Activated CD8-positive, alpha-beta memory T cell treated with anti-CD3 and anti-CD28 coated beads for 36 hours (primary cell): ENCODE results near the gene SYNDIG1. TPM values are rescaled to one million over a fixed set of nuclear protein-coding genes. Genes with fewer than 3 reads are reported as not detected.

Source experiments
- CTCF ChIA-PET: fragments of 350-600 bp; sonication (Branson Sonifier 250); formaldehyde crosslinking; loops from one replicate; lab custom pipeline; 2021; ENCODE audit warnings: antibody characterized with exemption; lab: Charles Lee
- POLR2A ChIA-PET: fragments of 350-600 bp; sonication (Branson Sonifier 250); formaldehyde crosslinking; loops from one replicate; lab custom pipeline; 2021; ENCODE audit warnings: antibody characterized with exemption; lab: Charles Lee
- total RNA-seq, 2 experiments: library from RNA; stranded (reverse); gene quantifications; one replicate each; pipeline ENCODE4 v1.2.3, GENCODE V29; 2021

Gene SYNDIG1
- total RNA-seq, 2 experiments from 2014 or later = not detected

DNA sequence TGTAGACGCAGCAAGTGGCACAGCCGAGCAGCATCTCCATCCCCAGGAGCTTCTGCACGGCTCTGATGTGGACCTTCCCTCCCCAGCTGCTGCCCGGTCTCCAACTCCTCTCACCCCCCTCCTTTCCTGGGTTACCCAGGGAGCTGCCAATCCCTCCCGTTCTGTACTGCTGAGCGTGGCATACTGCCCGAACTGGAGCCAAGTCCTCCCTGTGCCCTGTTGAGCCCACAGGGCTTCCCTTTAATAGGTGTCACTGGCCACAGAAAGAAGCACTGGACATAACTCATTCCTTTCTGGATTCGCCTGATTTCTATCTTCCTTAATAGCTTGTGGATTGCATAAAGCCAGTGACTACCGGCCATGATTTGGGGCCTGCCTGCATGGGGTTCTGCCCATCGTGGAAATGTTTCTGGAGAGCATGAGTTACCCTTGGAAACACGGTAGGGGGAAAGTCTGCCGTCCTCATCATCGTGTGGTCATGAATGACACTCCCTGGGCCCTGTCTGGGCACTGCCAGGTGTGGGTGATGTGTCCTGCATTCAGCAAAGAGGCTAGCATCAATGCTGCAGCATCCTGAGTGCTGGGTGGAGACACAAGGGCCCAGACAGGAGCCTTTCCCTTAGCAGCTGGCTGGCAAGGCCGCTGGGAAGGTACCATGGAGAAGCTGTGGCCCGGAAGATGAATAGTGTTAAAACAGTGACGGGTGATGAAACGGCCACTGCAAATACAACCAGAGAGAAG, 189.7 kb downstream of the SYNDIG1 start:
- CTCF ChIA-PET = no interaction called here
- POLR2A ChIA-PET = no interaction called here

DNA sequence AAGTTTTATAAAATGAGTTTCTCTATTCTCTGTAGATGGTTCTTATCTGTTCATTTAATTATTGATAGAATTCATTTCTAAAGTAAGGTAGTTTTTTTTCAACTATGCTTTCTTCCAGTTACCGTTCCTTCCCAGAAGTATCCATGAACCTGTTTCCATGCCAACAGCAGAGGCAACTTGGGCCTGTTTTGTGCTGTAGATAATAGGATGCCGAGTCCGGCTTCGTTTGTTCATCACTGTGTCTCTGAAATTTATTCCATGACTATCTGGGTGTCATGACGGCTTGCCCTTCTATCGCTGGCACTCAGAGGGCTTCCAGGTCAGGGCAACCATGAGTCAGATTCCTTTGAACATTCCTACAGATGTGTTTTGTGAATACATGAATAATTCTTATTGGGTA, 190.4 kb downstream of the SYNDIG1 start:
- ChIA-PET POLR2A (no interaction called here), CTCF (no interaction called here)

DNA sequence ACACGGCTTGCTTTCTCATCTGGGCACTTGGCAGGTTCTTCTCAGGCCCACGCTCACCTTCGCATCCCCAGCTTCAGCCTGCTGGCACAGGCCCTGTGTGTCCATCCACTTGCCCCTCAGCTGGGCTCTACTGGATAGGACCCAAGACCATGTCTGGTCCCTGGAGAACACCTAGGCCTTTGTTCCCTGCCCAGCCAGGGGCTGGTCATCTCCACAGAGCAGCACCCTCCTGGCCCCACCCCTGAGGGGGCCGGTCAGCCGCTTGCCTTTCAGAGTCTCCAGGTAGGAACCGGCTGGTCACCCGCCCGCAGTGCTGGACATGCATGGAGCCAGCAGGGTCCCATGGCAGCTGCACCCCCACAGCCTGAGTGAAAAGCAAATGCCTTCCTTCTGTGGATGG, 191.2 kb downstream of the SYNDIG1 start:
- POLR2A ChIA-PET = no interaction called here
- CTCF ChIA-PET = no interaction called here

DNA sequence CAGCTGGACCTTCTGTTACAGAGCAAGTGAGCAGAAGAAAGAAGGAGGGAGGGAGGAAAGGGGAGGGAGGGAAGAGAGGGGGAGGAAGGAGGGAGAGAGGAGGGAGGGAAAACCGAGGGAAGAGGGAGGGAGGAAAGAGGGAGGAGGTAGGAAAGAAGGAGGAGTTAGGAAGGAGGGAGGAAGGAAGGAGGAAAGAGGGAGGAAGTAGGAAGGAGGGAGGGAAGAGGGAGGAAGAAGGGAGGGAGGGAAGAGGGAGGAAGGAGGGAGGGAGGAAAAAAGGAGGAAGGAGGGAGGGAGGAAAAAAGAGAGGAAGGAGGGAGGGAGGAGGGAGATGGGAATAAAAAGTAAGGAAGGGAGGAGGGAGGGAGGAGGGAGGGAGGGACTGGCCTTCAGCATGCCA, 191.8 kb downstream of the SYNDIG1 start:
- ChIA-PET POLR2A (no interaction called here), CTCF (no interaction called here)

DNA sequence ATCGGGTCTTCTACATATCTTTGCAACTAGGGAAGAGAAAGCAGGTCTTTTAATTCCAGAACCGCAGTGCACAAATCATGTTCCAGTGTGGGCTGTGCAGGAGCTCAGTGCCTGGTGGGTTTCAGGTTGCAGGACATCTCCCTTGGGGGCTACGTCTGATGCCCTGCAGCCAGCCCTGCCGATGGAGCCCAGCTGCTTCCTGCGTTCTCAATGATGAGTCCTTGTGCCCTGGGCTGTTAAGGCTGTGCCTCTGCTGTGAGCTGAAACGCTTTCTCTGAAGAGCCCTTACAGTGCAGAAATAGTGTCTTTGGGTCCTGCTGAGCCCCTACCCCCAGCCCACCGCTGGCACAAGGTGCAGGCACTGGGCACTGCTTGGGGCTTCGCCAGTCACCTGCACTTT, 192.9 kb downstream of the SYNDIG1 start:
- POLR2A ChIA-PET = no interaction called here
- CTCF ChIA-PET = no interaction called here

DNA sequence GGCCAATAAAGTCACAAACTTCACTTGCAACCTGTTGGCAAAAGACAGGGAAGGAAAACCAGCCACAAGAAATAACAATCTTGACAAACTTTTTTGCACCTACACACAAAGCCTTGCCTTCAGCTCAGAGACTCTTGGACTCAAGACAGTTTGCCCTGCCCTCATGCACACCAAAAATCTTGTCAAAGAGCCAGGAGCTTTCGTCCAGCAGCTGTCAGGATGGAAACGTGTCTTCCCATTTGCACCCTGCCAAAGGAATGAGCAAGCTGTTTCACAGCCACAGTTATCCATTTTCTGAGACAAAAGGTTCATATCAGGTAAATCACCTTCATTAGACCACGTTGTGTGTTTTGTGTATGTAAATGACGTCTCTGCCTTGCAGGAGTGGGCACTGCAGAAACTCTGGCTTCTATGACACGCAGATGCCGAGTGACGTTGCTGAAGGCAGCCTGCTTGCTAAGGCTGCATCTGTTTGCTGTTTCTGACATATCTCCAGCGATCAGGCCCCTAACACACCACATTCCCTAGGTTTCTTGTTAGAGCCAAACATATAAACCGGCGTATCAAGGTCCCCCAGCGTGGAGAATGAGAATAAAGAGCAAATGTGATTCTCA, 193.4 kb downstream of the SYNDIG1 start:
- ChIA-PET POLR2A (no interaction called here), CTCF (no interaction called here)

DNA sequence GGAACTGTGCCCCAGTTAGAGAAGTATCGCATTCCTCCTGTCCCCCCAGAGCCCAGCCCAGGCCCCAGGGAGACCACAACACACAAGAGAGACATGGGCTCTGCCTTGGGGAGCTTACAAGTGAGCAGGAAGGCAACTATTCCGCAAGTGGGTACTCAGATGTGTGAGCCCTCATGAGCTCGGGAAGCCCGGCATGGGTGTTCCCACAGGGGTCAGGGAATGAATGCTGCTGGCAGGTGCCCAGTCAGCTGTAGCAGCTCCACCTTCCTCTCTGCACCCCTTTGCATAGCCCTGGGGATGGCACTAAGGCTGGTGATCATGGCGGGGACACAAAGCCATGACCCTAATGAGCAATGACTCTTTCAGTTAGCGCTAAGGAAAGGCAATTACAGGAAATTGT, 194.1 kb downstream of the SYNDIG1 start:
- ChIA-PET CTCF (no interaction called here), POLR2A (no interaction called here)

DNA sequence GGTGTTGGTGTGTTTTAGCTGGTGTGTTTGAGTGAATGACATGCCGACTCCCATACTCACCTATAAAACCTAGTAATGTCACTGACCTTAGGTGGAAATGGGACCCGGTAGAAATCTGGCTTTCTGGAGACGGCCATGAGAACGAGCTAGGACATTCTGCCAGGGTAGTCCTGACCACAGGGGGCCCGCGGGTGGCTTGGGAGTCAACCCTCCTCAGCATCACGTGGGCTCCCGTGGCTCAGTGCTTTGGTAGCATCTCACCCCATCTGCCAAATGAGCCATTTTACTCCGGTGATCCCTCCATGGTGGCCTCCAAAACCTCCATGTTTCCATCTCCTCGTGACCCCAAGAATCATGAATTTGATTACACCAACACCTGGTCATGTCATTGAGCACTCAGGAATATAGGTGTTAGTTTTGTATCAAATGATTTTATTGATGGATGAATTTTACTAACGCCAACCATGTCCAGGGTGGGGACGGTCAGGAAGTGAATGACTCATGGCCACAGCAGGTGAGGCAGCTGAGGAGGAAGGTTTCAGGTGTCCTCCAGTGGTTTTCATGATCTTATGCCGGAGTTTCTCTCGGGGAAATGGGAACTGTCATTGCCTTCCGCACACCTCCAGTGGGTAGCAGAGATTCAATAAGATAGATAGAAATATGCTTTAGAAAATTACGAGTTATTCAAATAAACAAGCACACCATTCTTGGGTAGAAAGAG, 195.0 kb downstream of the SYNDIG1 start:
- CTCF ChIA-PET = no interaction called here

DNA sequence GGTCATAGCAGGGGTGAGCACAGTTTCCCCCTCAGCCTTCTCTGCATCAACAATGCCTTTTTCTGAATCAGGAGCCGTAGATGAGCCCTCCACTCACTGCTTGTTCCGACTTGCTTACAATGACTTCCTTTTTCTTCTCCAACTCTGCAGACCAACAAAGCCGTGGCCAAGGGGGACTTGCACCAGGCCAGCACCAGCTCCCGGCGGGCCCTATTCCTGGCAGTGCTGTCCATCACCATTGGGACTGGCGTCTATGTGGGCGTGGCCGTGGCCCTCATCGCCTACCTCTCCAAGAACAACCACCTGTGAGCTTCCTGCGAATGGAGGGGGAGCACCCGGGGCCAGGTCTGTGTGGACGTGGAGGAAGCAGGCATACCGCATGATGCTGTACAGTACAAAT, 195.8 kb downstream of the SYNDIG1 start:
- CTCF ChIA-PET = no interaction called here
- POLR2A ChIA-PET = no interaction called here

More for the DNA sequence above, 195.0 kb downstream of the SYNDIG1 start:
- POLR2A ChIA-PET = no interaction called here

DNA sequence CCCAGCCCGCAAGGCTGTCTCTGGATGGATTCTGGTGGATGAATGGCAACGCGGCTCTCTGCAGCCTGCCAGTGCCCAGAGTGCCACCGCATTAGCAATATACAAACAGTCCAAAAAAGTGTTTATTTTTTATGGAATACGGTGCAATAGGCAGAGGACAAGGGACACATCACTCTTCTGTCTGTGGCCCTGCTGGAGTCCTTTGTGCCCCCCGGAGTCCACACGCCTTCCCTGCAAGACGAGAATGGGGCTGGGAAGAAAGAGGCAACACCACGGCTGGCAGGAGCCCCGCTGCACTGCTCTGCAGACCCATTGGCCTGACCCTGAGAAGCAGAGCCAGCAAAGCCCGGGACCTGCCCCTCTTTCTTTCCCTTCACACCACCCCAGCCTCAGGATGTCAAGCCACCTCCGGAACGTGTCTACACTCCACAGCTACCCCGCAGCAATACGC, 196.3 kb downstream of the SYNDIG1 start:
- POLR2A ChIA-PET = no interaction called here
- CTCF ChIA-PET = no interaction called here

DNA sequence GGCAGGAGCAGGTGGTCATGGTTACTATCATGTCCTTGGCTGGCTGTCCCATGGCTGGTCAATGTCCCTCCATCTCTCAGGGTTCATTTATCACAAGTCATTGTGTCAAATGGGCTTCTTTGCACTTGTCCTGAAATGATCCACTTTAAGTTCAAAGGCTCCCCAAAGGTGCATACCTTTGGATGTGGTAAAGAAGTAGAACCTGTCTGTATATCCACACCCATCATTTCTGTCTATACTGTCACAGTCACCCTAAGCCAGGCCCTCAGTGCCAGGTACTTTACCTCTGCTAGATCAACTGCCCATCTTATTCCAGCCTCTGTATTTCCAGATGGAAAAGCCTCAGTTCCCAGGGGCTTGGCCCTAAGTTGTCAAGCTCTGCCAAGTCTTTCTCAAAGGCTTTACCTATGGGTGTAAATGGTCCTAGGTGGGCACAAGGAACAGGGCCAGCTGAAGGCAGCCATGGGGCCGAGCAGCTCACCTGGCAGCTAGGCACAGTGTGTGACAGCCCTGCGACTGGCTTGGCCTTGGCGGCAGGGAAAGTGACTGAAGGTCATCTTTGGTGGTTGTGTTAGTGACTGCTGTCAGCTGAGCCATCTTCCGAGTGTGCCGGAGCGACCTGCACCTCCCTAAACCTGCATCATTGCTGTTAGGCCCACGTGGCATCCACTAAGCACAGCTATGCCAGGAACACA, 198.4 kb downstream of the SYNDIG1 start:
- ChIA-PET CTCF (no interaction called here), POLR2A (no interaction called here)

DNA sequence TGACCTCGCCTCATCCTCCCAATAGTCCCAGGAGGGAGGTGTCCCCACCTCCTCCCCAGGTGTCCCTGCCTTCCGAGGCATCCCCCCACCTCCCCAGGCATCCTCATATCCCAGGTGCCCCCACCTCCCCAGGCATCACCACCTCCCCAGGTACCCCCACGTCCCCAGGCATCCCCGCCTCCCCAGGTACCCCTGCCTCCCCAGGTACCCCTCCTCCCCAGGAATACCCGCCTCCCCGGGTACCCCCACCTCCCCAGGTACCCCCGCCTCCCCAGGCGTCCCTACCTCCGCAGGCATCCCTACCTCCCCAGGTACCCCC, 198.9 kb downstream of the SYNDIG1 start:
- CTCF ChIA-PET = no interaction called here
- POLR2A ChIA-PET = no interaction called here

DNA sequence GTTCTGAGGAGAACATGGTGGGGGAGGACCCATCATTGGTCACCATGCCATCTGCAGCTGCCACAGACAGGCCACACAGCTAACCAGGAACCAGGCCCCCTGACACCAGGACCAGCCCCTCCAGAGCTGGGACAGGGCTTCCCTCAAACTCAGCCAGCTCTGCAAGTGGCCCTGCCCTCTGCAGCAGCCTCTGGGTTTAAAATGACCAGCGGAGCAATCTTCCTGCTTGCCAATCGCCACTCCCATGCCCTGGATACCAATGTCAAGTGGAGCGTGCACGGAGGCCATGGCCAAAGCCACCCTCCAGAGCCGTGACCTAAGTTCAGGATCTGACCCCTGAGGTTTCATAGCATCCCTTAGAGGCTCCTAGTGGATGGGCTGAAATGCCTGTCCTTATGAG, 199.4 kb downstream of the SYNDIG1 start:
- ChIA-PET POLR2A (no interaction called here), CTCF (no interaction called here)

DNA sequence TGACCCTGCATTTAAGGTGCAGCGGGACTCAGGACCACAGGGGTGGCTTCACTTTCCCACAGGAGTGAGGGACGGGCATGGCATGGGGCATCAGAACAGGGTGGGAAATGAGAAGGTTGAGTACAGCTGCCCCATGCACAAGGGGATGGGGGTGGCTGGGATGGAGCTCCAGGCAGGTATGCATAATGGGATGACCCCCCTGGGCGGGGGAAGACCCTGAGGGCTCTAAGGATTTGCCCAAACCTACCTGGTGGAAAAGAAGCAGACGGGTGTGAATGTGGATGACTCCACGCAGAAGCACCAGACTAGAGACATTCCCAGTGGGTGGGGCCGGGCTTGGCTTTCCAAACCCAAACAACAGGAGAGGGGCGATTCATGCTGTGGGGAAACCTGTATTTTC, 200.3 kb downstream of the SYNDIG1 start:
- POLR2A ChIA-PET = no interaction called here
- CTCF ChIA-PET = no interaction called here

DNA sequence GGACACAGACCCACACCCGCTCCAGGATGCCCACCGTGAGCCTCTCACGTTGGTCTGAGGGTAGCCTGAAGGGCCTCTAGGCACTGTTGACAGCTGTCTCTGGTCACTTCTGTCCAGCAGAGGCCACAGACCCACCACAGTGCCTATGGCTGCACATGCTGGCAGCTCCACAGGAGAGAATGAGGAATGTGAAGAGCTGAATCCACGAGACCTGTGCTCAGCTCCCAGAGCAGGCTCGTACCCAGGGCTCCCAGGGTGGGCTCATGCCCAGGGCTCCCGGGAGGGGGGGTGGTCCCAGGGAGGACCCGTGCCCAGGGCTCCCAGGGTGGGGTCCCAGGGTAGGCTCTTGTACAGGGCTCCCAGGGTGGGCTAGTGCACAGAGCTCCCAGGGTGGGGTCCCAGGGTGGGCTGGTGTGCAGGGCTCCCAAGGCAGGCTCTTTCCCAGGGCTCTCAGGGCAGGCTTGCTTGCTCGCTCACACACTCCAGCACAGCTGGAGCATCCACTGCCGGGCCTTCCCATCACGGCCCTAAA, 201.0 kb downstream of the SYNDIG1 start:
- ChIA-PET CTCF (no interaction called here), POLR2A (no interaction called here)

DNA sequence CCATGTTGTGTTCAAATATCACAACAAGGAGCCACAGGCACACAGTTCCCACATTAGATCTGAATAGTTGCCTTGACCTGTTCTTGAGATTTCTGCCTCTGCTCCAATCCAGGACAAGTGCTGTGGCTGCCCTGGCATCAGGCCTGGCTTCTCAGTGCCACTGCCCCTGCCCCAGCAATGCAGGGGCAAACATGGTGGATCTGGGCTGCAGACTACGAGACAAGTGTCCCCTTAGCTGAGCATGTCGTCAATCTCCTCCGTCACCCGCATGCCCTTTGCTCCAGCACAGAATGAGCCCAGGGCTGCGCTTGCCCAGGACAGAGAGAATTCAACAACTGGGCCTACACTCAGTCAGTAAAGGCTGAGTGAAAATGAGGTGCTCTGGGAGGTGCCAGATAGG, 201.6 kb downstream of the SYNDIG1 start:
- POLR2A ChIA-PET = no interaction called here
- CTCF ChIA-PET = no interaction called here

DNA sequence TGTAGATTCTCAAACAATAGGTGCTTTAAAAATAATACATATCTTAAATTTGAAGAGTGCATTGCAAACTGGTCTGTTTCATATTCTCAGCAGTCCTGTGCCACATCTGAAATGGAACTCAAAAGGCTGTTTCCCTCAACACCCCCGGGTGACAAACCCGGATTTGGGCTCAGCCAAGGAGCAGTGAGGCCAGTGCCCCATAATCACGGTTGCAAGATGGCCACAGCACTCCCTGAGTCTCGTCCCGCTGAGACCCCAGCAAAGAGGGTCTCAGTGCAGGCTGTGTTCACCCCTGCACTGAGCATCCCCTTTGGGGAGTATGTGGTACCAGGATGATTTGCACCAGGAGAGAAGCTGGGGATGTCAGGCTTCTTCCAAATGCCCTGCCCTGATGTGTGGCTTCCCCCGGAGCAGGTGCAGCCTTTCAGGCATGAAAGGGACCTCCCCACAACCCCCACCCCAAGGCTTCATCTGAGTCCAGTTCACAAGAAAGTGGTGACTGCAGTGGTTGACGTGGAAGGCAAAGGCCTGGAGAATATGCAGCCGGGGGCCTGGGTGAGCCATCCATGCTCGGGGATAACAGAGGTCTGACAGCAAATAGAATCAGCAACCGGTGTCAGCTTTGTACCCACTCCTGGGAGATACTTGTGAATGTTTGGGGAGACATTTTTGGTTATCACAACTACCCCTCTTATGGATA, 202.9 kb downstream of the SYNDIG1 start:
- CTCF ChIA-PET = no interaction called here
- POLR2A ChIA-PET = no interaction called here

DNA sequence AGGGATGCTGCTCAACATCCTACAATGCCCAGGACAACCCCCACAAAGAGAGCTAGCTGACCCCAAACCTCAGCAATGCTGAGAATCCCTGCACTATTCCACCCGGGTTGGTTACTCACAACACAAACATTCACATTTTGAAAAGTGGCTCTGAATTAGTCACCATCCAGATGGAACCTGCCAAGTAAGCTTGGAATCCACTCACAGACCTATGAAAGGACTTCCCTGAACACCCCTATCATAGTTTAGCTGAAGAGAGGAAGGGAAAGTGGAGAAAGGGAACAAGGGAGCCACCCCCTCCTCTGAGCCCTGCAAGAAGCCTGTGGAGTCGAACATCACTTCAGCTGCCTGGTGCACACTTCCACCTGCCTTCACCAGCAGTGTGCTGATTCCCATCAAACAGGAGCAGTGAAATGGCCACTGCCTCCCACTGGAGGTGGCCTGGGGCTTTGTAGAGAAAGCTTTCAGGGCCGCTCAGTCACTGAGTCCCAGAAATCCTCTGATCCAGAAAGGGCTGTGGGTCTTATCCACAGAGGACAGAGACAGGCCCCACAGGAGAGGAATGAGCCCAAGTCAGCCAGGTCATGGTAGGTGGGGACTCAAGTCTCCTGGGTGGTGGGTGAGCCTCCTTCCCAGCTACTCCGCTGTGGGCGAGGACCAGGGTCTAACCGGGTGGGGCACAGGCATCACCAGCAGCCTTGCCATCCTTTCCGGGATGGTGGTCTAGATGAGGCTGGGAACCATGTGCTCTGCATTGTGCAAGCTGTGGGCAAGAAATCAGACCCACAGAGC, 203.7 kb downstream of the SYNDIG1 start:
- ChIA-PET POLR2A (no interaction called here), CTCF (no interaction called here)
